ENCODE results near the gene GAS6.

Gene GAS6

DNA sequence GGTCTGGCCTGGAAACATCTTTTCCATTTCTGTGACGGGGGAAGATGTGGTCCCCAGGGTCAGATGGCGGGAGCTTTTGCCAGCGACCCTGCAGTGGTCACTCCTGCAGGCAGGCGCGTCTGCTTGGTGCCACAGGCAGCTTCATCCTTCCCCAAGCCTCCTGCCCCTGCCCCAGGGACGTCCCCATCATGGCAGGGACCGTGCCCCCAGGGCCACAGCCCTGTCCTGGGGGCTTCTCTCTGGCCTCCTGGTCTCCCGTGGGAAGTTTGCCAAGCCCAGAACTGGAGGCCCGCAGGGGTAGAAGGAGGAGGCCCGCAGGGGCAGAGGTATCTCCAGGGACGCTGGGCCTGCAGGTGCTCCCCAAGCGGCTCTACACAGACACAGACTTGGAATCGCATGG is 57.4 kb downstream of the GAS6 start:
- DNase-seq (ENCODE audit: low read depth in 2 of 2): no peak

DNA sequence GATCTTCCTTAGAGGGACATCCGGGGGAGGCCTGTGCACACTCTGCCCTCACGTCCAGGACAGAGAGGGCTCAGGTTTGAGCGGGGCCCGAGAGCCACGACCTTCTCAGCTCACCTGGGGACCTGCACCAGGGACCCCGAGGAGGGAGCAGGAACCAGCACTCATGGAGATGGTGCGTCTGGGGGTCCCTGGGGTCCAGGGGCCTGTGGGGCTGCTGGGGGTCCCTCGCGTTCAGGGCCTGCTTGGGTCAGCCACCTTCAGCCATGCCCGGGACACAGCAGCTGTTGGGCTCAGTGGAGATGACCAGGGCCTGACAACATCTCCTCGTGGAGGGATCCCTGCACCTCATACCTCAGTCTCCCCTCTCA is 57.8 kb downstream of the GAS6 start:
- TF ChIP-seq, protein P1, sequence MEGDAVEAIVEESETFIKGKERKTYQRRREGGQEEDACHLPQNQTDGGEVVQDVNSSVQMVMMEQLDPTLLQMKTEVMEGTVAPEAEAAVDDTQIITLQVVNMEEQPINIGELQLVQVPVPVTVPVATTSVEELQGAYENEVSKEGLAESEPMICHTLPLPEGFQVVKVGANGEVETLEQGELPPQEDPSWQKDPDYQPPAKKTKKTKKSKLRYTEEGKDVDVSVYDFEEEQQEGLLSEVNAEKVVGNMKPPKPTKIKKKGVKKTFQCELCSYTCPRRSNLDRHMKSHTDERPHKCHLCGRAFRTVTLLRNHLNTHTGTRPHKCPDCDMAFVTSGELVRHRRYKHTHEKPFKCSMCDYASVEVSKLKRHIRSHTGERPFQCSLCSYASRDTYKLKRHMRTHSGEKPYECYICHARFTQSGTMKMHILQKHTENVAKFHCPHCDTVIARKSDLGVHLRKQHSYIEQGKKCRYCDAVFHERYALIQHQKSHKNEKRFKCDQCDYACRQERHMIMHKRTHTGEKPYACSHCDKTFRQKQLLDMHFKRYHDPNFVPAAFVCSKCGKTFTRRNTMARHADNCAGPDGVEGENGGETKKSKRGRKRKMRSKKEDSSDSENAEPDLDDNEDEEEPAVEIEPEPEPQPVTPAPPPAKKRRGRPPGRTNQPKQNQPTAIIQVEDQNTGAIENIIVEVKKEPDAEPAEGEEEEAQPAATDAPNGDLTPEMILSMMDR (IDR thresholded peaks at IDR 0.05; ENCODE audit: low read depth, low read length): no peak
- no peak overlapping the region for H3K4me3 ChIP-seq (replicated peaks in 1 of 2; ENCODE audit: low read depth in 2 of 2, low read length in 2 of 2)
- DNase-seq (ENCODE audit: low read depth in 2 of 2): no peak

More for the DNA sequence above, 57.4 kb downstream of the GAS6 start:
- TF ChIP-seq, protein P1 (IDR thresholded peaks at IDR 0.05; ENCODE audit: low read depth, low read length): no peak
- H3K4me3 ChIP-seq (replicated peaks in 1 of 2; ENCODE audit: low read depth in 2 of 2, low read length in 2 of 2): no peak overlapping the region

DNA sequence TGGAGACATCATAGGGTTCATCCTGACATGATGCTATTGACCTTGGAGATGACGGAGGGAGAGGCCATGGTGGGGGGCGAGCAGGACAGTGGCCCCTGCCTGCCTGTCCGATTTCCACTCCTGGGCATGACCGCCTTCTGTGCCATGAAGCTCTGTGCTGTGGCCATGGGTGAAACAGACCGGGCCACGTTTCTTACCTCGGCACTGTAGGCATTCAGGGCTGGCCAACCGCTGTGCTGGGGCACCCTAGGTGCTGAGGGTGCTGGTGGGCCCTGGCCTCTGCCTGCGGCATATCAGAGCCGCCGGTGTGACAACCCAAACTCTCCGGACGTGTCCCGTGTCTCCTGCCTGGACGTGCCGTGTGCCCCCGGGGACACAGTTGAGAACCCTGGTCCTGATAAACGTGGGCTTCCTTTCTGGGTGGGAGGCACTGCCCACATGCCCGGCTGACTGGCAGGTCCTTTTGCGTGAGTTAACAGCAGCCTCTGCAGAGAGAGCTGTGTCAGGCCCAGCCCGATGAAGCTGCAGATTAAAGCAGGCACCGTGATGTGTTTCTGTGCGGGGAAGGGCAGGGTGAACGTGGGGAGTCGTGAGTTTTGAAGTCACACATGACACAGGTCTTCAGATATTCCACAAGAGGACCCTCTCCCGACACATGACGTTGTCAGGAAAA is 58.3 kb downstream of the GAS6 start:
- H3K4me3 ChIP-seq (replicated peaks in 1 of 2; ENCODE audit: low read depth in 2 of 2, low read length in 2 of 2): no peak overlapping the region
- TF ChIP-seq, protein P1 (IDR thresholded peaks at IDR 0.05; ENCODE audit: low read depth, low read length): no peak
- no peak for DNase-seq (ENCODE audit: low read depth in 2 of 2)

DNA sequence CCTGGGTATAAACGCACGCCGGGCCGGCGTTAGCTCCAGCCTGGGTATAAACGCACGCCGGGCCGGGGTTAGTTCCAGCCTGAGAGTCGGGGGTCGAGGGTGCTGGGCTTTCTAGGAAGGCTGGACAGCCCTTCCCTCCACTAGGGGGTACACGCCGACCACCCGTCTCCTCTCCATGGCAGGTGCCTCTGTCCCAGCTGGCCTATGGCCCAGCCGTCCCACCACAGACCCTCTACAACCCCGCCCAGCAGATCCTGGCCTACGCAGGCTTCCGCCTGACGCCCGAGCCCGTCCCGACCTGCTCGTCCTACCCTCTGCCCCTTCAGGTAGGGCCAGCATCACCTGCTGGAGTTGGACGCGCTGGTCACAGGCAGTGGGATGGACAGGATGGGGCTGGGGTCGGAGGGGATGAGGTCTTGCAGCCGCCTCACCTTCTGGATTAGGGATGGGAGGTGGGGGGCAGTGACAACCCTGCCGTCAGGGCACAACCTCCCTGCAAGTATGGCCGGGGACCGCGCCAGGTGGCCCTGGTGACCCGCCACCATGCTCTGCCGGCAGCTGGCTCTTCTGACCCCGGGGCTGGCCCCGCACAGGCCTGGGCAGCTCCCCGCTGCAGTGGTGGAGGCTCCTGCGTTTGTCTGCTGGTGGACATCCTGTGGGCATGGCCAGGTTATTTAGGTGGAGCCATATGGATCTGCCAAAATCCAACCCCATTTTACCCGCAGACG is 59.0 kb downstream of the GAS6 start:
- DNase-seq (ENCODE audit: low read depth in 2 of 2): no peak
- TF ChIP-seq, protein P1 (IDR thresholded peaks at IDR 0.05; ENCODE audit: low read depth, low read length): no peak
- H3K4me3 ChIP-seq (replicated peaks in 1 of 2; ENCODE audit: low read depth in 2 of 2, low read length in 2 of 2): no peak overlapping the region

DNA sequence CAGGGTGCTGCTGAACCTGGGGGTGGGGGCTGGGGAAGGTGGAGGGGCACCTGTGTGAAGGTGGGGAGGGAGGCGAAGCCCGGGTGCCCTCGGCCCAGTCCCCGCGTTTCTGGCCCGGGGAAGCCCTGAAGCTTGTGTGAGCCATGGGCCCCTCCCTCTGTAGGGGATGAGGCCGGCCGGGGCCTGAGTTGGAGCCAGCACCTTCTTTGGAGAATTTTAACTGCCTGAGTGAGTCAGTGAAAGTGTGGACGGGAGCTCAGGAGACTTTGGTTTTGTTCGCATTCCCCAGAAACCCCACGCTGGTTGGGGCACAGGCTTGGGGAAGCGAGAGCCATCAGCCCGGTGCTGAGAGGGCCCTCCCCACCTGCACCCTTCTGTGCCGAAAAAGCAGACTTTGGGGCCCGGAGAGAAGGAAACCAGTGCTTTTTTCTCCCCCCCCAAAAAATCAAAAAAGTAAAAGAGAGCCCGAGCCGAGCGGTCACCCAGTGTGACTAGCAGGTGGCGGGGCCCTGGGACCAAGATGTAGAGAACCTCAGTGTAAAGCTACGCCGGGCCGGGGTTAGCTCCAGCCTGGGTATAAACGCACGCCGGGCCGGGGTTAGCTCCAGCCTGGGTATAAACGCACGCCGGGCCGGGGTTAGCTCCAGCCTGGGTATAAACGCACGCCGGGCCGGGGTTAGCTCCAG is 59.7 kb downstream of the GAS6 start:
- TF ChIP-seq, protein P1 (IDR thresholded peaks at IDR 0.05; ENCODE audit: low read depth, low read length): no peak
- no peak for DNase-seq (ENCODE audit: low read depth in 2 of 2)
- no peak overlapping the region for H3K4me3 ChIP-seq (replicated peaks in 1 of 2; ENCODE audit: low read depth in 2 of 2, low read length in 2 of 2)

DNA sequence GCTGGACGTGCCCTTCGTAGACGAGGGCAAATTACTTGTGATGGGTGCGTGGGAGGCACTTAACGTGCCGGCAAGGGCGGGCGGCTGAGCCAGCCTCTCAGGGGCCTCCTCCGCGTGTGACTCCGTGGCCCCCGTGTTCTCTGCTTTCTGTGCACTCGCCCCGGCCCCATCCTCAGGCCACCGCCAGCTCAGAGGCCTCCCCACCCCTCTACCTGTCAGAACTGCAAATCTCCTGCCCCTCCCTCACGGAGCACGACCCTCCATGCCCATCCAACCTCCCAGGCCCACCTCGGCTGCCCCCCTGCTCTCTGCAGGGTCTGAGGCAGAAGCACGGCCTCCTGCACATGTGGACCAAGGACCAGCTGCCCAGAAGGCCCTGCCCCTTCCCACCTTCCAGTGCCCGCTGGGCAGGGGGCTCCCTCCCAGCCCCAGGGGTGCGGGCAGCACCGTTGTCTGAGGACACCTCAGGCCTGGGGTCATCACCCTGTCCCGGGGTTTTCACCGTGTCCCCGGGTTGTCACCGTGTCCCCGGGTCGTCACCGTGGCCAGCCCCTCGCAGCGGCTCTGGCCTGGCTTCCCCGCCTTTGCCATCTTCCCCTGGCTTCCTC is 60.4 kb downstream of the GAS6 start:
- H3K4me3 ChIP-seq (replicated peaks in 1 of 2; ENCODE audit: low read depth in 2 of 2, low read length in 2 of 2): no peak overlapping the region
- TF ChIP-seq, protein P1 (IDR thresholded peaks at IDR 0.05; ENCODE audit: low read depth, low read length): no peak
- no peak for DNase-seq (ENCODE audit: low read depth in 2 of 2)
